Mucosa of stomach (tissue), 1 donor: ENCODE measurements around the gene KIF1C.
"Not testable (repeated sequence)": the region's sequence is repeated elsewhere in the genome, so short reads cannot be mapped to it uniquely, and the experiment has no call there.

Experiments used
- H3K27me3 ChIP-seq: one replicate; pipeline ENCODE4 v1.7.0; 2013; ENCODE audit warnings: mild to moderate bottlenecking, low read length; ENCODE audit not compliant: control insufficient read depth, insufficient read depth
- H3K36me3 ChIP-seq: one replicate; pipeline ENCODE4 v1.7.0; 2013; ENCODE audit warnings: low read length; ENCODE audit not compliant: control insufficient read depth, insufficient read depth
- H3K4me1 ChIP-seq: one replicate; pipeline ENCODE4 v1.7.0; 2013; ENCODE audit warnings: mild to moderate bottlenecking, low read length; ENCODE audit not compliant: control insufficient read depth, insufficient read depth
- H3K4me3 ChIP-seq: one replicate; pipeline ENCODE4 v1.7.0; 2013; ENCODE audit warnings: low read length
- H3K9ac ChIP-seq: one replicate; pipeline ENCODE4 v1.7.0; 2013; ENCODE audit warnings: mild to moderate bottlenecking, low read length, moderate library complexity
- H3K9me3 ChIP-seq: one replicate; pipeline ENCODE4 v1.7.0; 2013; ENCODE audit warnings: mild to moderate bottlenecking, low read length, moderate library complexity; ENCODE audit not compliant: control insufficient read depth
- donor health status: Pancreatic carcinoma.

Gene KIF1C

DNA sequence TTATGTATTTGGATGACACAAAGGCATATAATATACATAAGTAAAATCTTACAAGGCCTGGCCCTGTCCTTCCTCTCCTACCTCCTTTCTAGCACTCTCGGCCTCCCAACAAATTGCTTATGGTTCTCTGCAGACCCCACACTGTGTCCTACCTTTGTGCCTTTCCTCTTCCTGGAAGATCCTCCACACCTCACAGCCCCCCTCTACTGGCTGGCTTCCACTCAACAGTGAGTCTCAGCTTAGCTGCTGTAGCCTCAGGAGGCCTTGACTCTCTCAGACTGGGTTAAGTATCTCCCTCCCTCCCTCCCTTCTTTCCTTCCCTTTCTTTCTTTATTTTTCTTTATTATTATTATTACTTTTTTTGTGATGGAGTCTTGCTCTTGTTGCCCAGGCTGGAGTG, 45.8 kb downstream of the KIF1C start:
- H3K27me3 ChIP-seq: no peaks in the 10 kb centered on the region
- no peaks in the 10 kb centered on the region for H3K9me3 ChIP-seq
- no peaks in the 10 kb centered on the region for H3K36me3 ChIP-seq
- no peak overlapping the region for H3K4me3 ChIP-seq
- H3K4me1 ChIP-seq: peaks cover 11% of the 10 kb centered on the region
- H3K9ac ChIP-seq: no peak overlapping the region

DNA sequence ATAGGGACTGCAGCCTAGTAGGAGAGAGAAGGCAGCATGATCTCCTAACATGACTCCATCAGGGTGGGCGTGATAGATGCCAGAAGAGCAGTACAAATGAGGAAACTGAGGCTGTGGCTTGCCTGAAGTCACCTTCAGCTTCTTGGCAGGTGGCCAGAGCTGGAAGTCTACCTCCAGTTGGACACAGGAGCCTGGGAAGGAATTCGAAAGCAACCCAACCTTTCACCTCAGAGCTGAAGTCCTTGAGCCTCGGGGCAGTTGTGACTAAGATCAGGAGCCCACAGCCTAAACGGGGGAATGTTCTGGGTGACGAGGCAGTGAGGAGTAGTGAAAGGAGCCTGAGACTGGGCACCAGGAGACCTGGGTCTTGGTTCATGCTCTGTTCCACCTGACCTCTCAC, 46.9 kb downstream of the KIF1C start:
- Histone ChIP-seq H3K9ac (no peak overlapping the region), H3K4me3 (no peak overlapping the region), H3K36me3 (no peaks in the 10 kb centered on the region), H3K4me1 (peaks cover 11% of the 10 kb centered on the region), H3K27me3 (no peaks in the 10 kb centered on the region), H3K9me3 (no peaks in the 10 kb centered on the region)

DNA sequence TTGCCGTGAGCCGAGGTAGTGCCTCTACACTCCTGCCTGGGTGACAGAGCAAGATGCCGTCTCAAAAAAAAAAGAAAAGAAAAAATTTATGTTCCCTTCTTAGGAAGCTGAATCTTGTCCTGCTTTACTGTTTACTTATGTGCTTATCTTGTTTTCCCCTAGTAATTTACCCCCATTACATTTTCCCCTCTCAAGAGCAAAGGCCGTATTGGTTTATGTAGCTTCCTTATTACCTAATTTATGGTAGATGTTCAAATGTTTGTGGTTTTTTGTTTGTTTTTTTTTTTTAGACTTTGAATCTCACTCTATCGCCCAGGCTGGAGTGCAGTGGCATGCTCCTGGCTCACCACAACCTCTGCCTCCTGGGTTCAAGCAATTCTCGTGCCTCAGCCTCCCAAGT, 47.7 kb downstream of the KIF1C start:
- Histone ChIP-seq H3K4me1 (peaks cover 11% of the 10 kb centered on the region), H3K9ac (no peak overlapping the region)

DNA sequence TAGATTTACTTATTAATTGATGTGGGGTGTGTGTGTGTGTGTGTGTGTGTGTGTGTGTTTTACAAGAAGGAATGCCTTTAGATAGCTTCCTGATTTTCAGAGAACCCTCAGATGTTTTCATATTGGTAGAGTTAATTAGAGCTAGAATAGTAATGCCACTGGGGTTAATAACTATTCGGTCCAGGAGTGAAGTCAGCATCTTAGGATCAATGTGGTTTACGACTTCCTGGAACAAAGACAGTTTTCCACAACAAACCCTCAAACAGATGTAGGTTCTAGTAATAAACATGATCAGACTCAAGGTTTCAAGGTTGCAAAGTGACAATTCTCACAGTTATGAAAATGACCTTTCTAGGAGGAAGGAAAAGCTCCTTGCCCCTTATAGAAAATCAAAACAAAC, 49.7 kb downstream of the KIF1C start:
- no peak overlapping the region for H3K9ac ChIP-seq
- no peaks in the 10 kb centered on the region for H3K27me3 ChIP-seq
- no peaks in the 10 kb centered on the region for H3K36me3 ChIP-seq
- H3K9me3 ChIP-seq: no peaks in the 10 kb centered on the region
- H3K4me1 ChIP-seq: peaks cover 3% of the 10 kb centered on the region
- H3K4me3 ChIP-seq: no peak overlapping the region

More for the DNA sequence above, 47.7 kb downstream of the KIF1C start:
- H3K27me3 ChIP-seq: no peaks in the 10 kb centered on the region
- no peaks in the 10 kb centered on the region for H3K36me3 ChIP-seq
- H3K4me3 ChIP-seq: no peak overlapping the region
- no peaks in the 10 kb centered on the region for H3K9me3 ChIP-seq

- H3K9ac ChIP-seq: no peak overlapping the region
- no peak overlapping the region for H3K4me3 ChIP-seq
- no peaks in the 10 kb centered on the region for H3K9me3 ChIP-seq
- H3K36me3 ChIP-seq: no peaks in the 10 kb centered on the region
- no peaks in the 10 kb centered on the region for H3K27me3 ChIP-seq
- no peaks in the 10 kb centered on the region for H3K4me1 ChIP-seq
Measured at GRCh38 chr17:5049314-5049841, 51.6 kb downstream of the KIF1C start.

- Histone ChIP-seq H3K4me3 (no peak overlapping the region), H3K9ac (no peak overlapping the region), H3K27me3 (no peaks in the 10 kb centered on the region), H3K9me3 (no peaks in the 10 kb centered on the region), H3K4me1 (no peaks in the 10 kb centered on the region), H3K36me3 (no peaks in the 10 kb centered on the region)
Measured at GRCh38 chr17:5050278-5050677, 52.5 kb downstream of the KIF1C start.

DNA sequence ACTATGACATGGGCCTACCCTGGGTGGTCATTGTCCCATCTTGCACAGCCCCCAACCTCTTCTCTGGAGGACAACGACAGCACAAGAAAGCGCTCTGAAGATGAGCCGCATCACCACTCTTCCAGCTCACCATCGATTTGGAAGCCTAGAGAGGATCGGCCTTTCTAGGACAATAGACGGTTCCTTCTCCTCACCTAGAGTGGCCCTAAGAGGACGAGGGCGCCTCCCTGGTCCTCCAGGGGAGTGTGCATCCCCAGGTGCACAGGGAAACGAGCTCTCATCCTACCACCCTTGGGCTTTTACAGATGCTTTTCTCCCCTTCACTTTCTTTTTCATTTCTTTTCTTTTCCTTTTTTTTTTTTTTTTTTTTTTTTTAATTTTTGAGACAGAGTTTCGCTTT, 57.8 kb downstream of the KIF1C start:
- no peak overlapping the region for H3K4me3 ChIP-seq
- H3K4me1 ChIP-seq: no peaks in the 10 kb centered on the region
- no peak overlapping the region for H3K9ac ChIP-seq
- H3K9me3 ChIP-seq: no peaks in the 10 kb centered on the region
- H3K27me3 ChIP-seq: no peaks in the 10 kb centered on the region
- H3K36me3 ChIP-seq: no peaks in the 10 kb centered on the region

DNA sequence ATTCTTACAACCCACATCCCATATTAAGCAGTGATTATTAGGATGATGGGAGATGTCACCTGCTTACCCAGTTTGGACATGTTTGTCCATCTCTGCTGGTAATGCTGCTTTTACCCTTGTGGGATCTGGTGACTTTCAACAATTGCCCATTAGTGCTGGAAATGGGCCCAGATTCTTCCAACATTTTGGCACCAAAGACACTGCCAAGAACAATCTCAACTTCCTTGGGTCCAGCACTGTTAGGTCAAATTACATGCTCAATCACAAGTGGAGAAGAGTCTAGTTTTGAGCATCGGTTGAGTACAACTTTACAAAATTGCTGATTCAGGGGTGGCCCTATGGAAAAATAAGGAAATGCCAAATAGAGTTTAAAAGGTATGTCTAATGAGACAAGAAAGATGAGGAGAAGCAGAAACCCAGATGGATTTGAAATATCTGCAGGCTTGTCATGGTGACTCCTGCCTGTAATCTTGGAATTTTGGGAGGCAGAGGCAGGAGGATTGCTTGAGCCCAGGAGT, 67.5 kb downstream of the KIF1C start:
- no peaks in the 10 kb centered on the region for H3K9me3 ChIP-seq
- no peaks in the 10 kb centered on the region for H3K36me3 ChIP-seq
- no peaks in the 10 kb centered on the region for H3K27me3 ChIP-seq
- no peak overlapping the region for H3K4me3 ChIP-seq
- H3K9ac ChIP-seq: no peak overlapping the region
- H3K4me1 ChIP-seq: peaks cover 3% of the 10 kb centered on the region

- Histone ChIP-seq H3K4me3 (no peak overlapping the region), H3K4me1 (no peaks in the 10 kb centered on the region), H3K9ac (no peak overlapping the region), H3K27me3 (no peaks in the 10 kb centered on the region), H3K9me3 (no peaks in the 10 kb centered on the region), H3K36me3 (no peaks in the 10 kb centered on the region)
Measured at GRCh38 chr17:5068236-5068635, 70.5 kb downstream of the KIF1C start.

DNA sequence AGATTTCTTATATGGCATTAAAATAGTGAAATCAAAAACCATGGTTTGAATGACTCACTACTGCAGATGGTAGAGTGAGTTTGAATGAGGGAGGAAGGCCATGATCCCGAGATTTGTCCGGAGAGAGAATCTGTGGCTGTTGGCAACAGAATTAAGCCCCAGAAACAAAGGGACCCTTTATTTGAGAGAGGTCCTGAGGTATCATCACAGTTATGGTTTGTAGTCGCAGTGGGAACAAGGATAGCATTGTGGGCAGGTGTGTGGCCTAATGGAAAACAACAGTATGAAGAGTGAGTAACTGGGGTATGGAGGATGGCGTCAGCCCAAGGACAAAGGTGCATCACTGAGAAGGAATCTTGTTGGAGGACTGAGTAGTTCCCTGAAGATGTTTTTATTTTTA, 72.0 kb downstream of the KIF1C start:
- Histone ChIP-seq H3K36me3 (no peaks in the 10 kb centered on the region), H3K4me3 (no peak overlapping the region), H3K9ac (no peak overlapping the region), H3K9me3 (no peaks in the 10 kb centered on the region), H3K27me3 (no peaks in the 10 kb centered on the region), H3K4me1 (no peaks in the 10 kb centered on the region)

GRCh38 chr17:5075472-5075871, 77.7 kb downstream of the KIF1C start:
- not testable (repeated sequence) for H3K9me3 ChIP-seq, H3K27me3 ChIP-seq, H3K4me1 ChIP-seq, H3K9ac ChIP-seq, H3K4me3 ChIP-seq, H3K36me3 ChIP-seq

- H3K9ac ChIP-seq, H3K36me3 ChIP-seq, H3K4me1 ChIP-seq, H3K27me3 ChIP-seq, H3K9me3 ChIP-seq: not testable (repeated sequence)
- H3K4me3 ChIP-seq: peak overlapping the region; percentile 65
Measured at GRCh38 chr17:5077275-5077674, 79.5 kb downstream of the KIF1C start.

GRCh38 chr17:5077781-5078105, 80.0 kb downstream of the KIF1C start:
- Histone ChIP-seq H3K36me3 (no peaks in the 10 kb centered on the region), H3K9me3 (no peaks in the 10 kb centered on the region), H3K4me3 (peak overlapping the region; percentile 65), H3K4me1 (peaks cover 5% of the 10 kb centered on the region), H3K27me3 (no peaks in the 10 kb centered on the region), H3K9ac (peak overlapping the region; percentile 85)
